Activated CD8-positive, alpha-beta T cell treated with anti-CD3 and anti-CD28 coated beads for 36 hours (primary cell): ENCODE results near the gene MAP3K4. TPM values are rescaled to one million over a fixed set of nuclear protein-coding genes. Genes with fewer than 3 reads are reported as not detected.

Experiments
- ATAC-seq: fragments of 200-7000 bp; cut with Tn5 transposase; one replicate; pipeline ENCODE4 v1.10.0; 2021; ENCODE audit warnings: mild to moderate bottlenecking, moderate library complexity
- CTCF ChIA-PET: fragments of 350-600 bp; sonication (Branson Sonifier 250); formaldehyde crosslinking; loops from one replicate; lab custom pipeline; 2021; ENCODE audit warnings: antibody characterized with exemption; lab: Charles Lee
- POLR2A ChIA-PET: fragments of 350-600 bp; sonication (Branson Sonifier 250); formaldehyde crosslinking; loops from one replicate; lab custom pipeline; 2021; ENCODE audit warnings: antibody characterized with exemption; lab: Charles Lee
- DNase-seq: peaks from one replicate; pipeline ENCODE4 v3.0.0-alpha.2; 2020
- H3K27ac Mint-ChIP-seq: one replicate; pipeline ENCODE4 v1.8.0; 2021; ENCODE audit warnings: mild to moderate bottlenecking, mixed read lengths
- H3K27me3 Mint-ChIP-seq: one replicate; pipeline ENCODE4 v1.8.0; 2021; ENCODE audit warnings: mixed read lengths
- H3K36me3 Mint-ChIP-seq: one replicate; pipeline ENCODE4 v1.8.0; 2021; ENCODE audit warnings: low read depth, mixed read lengths
- H3K4me1 Mint-ChIP-seq: one replicate; pipeline ENCODE4 v1.8.0; 2021; ENCODE audit warnings: low read depth, mixed read lengths
- H3K4me3 Mint-ChIP-seq: one replicate; pipeline ENCODE4 v1.8.0; 2021; ENCODE audit warnings: mild to moderate bottlenecking, moderate library complexity, mixed read lengths
- H3K9me3 Mint-ChIP-seq: one replicate; pipeline ENCODE4 v1.8.0; 2021; ENCODE audit warnings: mixed read lengths
- CTCF ChIP-seq: fragments of 200-600 bp; IDR thresholded peaks from one replicate; pipeline ENCODE4 v1.8.0; 2022; ENCODE audit warnings: antibody characterized with exemption, mild to moderate bottlenecking
- intact Hi-C: fragments of 100-400 bp; cut with micrococcal nuclease; formaldehyde crosslinking; loops from one replicate; pipeline ENCODE4 v1.10.0; 2022
- total RNA-seq, 2 experiments: library from RNA; stranded (reverse); gene quantifications; one replicate each; pipeline ENCODE4 v1.2.3, GENCODE V29; 2021

The MAP3K4 gene
- total RNA-seq: 10 to 100 TPM; 31.3 to 48.7 TPM

GRCh38 chr6:160991406-160992060 is at the start of gene MAP3K4:
MAP3K4 (plus strand) TSS chr6:160991769; CDS start chr6:160991932, 163 bp downstream.
- peaks cover 2% of the 10 kb centered on the region for H3K36me3 Mint-ChIP-seq
- peak; percentile 76 for DNase-seq
- H3K4me3 Mint-ChIP-seq: peak within 1 kb of the TSS; percentile 99
- peak; percentile 74 for ATAC-seq
- H3K4me1 Mint-ChIP-seq: peaks cover 31% of the 10 kb centered on the region
- H3K9me3 Mint-ChIP-seq: no peaks in the 10 kb centered on the region
- H3K27ac Mint-ChIP-seq: peak within 1 kb of the TSS; percentile 95
- POLR2A ChIA-PET: interaction anchor here (1.1 to 1.4 kb wide), 3 partner anchors 41 to 373 kb away, joined by 3 to 4 read pairs (median 3); no protein-coding TSS in a partner anchor
- intact Hi-C loops: no loop called here
- peaks cover 3% of the 10 kb centered on the region for H3K27me3 Mint-ChIP-seq
- CTCF ChIA-PET: interaction anchor here (0.8 to 4.5 kb wide), 6 partner anchors 17 to 380 kb away, joined by 3 to 20 read pairs (median 5); no protein-coding TSS in a partner anchor
- TF ChIP-seq CTCF: no peak

GRCh38 chr6:160943997-160944396 is 47.6 kb upstream of the MAP3K4 start:
- Mint-ChIP-seq H3K4me3 (no peak overlapping the region), H3K9me3 (no peaks in the 10 kb centered on the region), H3K27me3 (peaks cover 19% of the 10 kb centered on the region), H3K27ac (no peak overlapping the region), H3K36me3 (no peaks in the 10 kb centered on the region), H3K4me1 (no peaks in the 10 kb centered on the region)
- ChIA-PET POLR2A (no interaction called here), CTCF (interaction anchor here (1.0 to 1.1 kb wide), 2 partner anchors 13 to 430 kb away, joined by 4 read pairs; no protein-coding TSS in a partner anchor)
- DNase-seq (no peak), ATAC-seq (no peak)
- intact Hi-C loops: no loop called here
- TF ChIP-seq CTCF: no peak

- no peaks in the 10 kb centered on the region for H3K4me1 Mint-ChIP-seq
- peaks cover 12% of the 10 kb centered on the region for H3K27me3 Mint-ChIP-seq
- DNase-seq (no peak), ATAC-seq (no peak)
- ChIA-PET CTCF (no interaction called here), POLR2A (no interaction called here)
- TF ChIP-seq CTCF: no peak
- no peak overlapping the region for H3K27ac Mint-ChIP-seq
- H3K36me3 Mint-ChIP-seq: no peaks in the 10 kb centered on the region
- no peak overlapping the region for H3K4me3 Mint-ChIP-seq
- no peaks in the 10 kb centered on the region for H3K9me3 Mint-ChIP-seq
- intact Hi-C loops: no loop called here
Observed at GRCh38 chr6:160945516-160946177, 45.9 kb upstream of the MAP3K4 start.

- H3K27ac Mint-ChIP-seq: no peak overlapping the region
- intact Hi-C loops: no loop called here
- ChIA-PET CTCF (interaction anchor here (0.6 to 5.0 kb wide), 4 partner anchors 19 to 424 kb away, joined by 3 to 15 read pairs (median 4); no protein-coding TSS in a partner anchor), POLR2A (no interaction called here)
- no peaks in the 10 kb centered on the region for H3K9me3 Mint-ChIP-seq
- H3K27me3 Mint-ChIP-seq: peaks cover 16% of the 10 kb centered on the region
- no peaks in the 10 kb centered on the region for H3K36me3 Mint-ChIP-seq
- no peak for ATAC-seq
- H3K4me3 Mint-ChIP-seq: no peak overlapping the region
- H3K4me1 Mint-ChIP-seq: no peaks in the 10 kb centered on the region
- no peak for TF ChIP-seq CTCF
- no peak for DNase-seq
Observed at GRCh38 chr6:160949531-160949930, 42.0 kb upstream of the MAP3K4 start.

- H3K27me3 Mint-ChIP-seq: peaks cover 18% of the 10 kb centered on the region
- H3K36me3 Mint-ChIP-seq: no peaks in the 10 kb centered on the region
- DNase-seq (no peak), ATAC-seq (no peak)
- H3K9me3 Mint-ChIP-seq: no peaks in the 10 kb centered on the region
- no peaks in the 10 kb centered on the region for H3K4me1 Mint-ChIP-seq
- POLR2A ChIA-PET: no interaction called here
- no peak overlapping the region for H3K27ac Mint-ChIP-seq
- intact Hi-C loops: no loop called here
- CTCF ChIA-PET: interaction anchor here (1.6 to 5.0 kb wide), 2 partner anchors 20 to 423 kb away, joined by 4 to 15 read pairs; no protein-coding TSS in a partner anchor
- H3K4me3 Mint-ChIP-seq: no peak overlapping the region
- no peak for TF ChIP-seq CTCF
Observed at GRCh38 chr6:160950507-160950906, 41.1 kb upstream of the MAP3K4 start.
